Sigmoid colon (tissue), 7 donors: ENCODE results near the gene ATF6. TPM values are rescaled to one million over a fixed set of nuclear protein-coding genes. Genes with fewer than 3 reads are reported as not detected.
A peak's percentile ranks its signal among the peaks of the same experiment; 100 is the strongest.

Experiments used
- DNase-seq: peaks from one replicate; pipeline ENCODE4 v3.0.0-alpha.2; 2019
- H3K27ac ChIP-seq, 4 donors: fragments of 200-600 bp; sonication (generic); one replicate each; pipeline ENCODE4 v1.5.1; 2016 to 2019; ENCODE audit warnings: mild to moderate bottlenecking in 1 of 4
- H3K27me3 ChIP-seq, 3 donors: fragments of 200-600 bp; sonication (generic); one replicate each; pipeline ENCODE4 v1.5.1; 2019; ENCODE audit warnings: mild to moderate bottlenecking in 1 of 3
- H3K36me3 ChIP-seq, 4 donors: fragments of 200-600 bp; sonication (generic); one replicate each; pipeline ENCODE4 v1.5.1; 2016 to 2019
- H3K4me1 ChIP-seq, 4 donors: fragments of 200-600 bp; sonication (generic); one replicate each; pipeline ENCODE4 v1.5.1; 2017 to 2019
- H3K4me3 ChIP-seq, 4 donors: fragments of 200-600 bp; sonication (generic); one replicate each; pipeline ENCODE4 v1.5.1; 2017 to 2019; ENCODE audit warnings: mild to moderate bottlenecking in 2 of 4, moderate library complexity in 1 of 4
- H3K9me3 ChIP-seq, 4 donors: fragments of 200-600 bp in 3 of 4; sonication (generic) in 3 of 4; one replicate each; pipeline versions ENCODE4 v1.5.1 to v1.6.1; 2013 to 2019
- EP300 ChIP-seq, 4 donors: sonication (generic); formaldehyde crosslinking; IDR thresholded peaks; one replicate each; pipeline ENCODE4 v1.6.1; 2017; ENCODE audit warnings: antibody characterized with exemption in 4 of 4
- POLR2A ChIP-seq, 2 donors: fragments of 450-650 bp; IDR thresholded peaks; one replicate each; pipeline ENCODE4 v1.6.1; 2016; ENCODE audit warnings: antibody characterized with exemption in 2 of 2, mild to moderate bottlenecking in 2 of 2, moderate library complexity in 2 of 2
- POLR2AphosphoS5 ChIP-seq, 4 donors: sonication (generic); formaldehyde crosslinking; IDR thresholded peaks; one replicate each; pipeline ENCODE4 v1.6.1; 2017; ENCODE audit warnings: antibody characterized with exemption in 4 of 4
- whole genome bisulfite sequencing, 2 donors: extraction: QIAGEN DNeasy Blood & Tissue Kit; methylation state at CpG; one replicate each; pipeline ENCODE4 v1.1.7; 2013; 5-methylcytosine and 5-hydroxymethylcytosine counted together
- intact Hi-C: fragments of 100-400 bp; cut with DNase I; formaldehyde crosslinking; loops from one replicate; pipeline ENCODE4 v1.15.1; 2023
- polyA plus RNA-seq, 3 donors: library from polyadenylated mRNA; stranded (reverse); fragments of 200-250 nt; gene quantifications; one replicate each; pipeline ENCODE4 v1.2.3, GENCODE V29; 2013
- total RNA-seq, 4 donors: library from RNA; depleted of rRNA; stranded (reverse); fragments of >200 nt; gene quantifications; one replicate each; pipeline ENCODE4 v1.1.0, GENCODE V29; 2016
- TF ChIP-seq, protein P1 (sequence below), 4 experiments: fragments of 450-650 bp in 3 of 4; fragments of 200-600 bp in 1 of 4; IDR thresholded peaks; one replicate each; pipeline ENCODE4 v1.5.1; 2016 to 2019; ENCODE audit warnings: antibody characterized with exemption in 4 of 4, mild to moderate bottlenecking in 3 of 4, moderate library complexity in 2 of 4
- donor health status: healthy with polysubstance abuse.
- donor health status: Bipolar disorder and iron deficiency.
- donor health status: healthy.

ATF6 gene
- total and polyA plus RNA-seq, 7 donors, result 2.3 to 28.1 (median 26.3) TPM

DNA sequence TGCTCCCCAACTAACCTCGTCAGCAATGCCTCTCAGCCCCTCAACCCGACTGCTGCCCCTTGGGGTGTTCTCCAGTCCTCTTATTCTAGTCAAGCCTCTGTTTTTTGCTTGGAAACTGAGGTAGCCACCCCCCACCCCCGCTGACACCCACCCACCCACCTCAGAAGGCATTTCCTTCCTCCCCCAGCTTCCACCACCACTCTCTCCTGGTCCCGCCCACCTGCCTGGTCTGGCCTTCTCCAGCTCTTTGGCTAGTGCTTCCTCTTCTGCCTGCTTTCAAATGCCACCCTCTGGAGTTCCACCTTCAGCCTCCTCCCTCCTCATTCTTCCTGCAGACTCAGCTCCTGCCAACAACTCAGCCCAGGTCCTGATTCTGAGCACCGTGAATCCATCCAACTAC is 222.3 kb downstream of the ATF6 start:
- peak overlapping the region in 3 of 4 donors; percentile 72 to 85 (median 85) for H3K27ac ChIP-seq

DNA sequence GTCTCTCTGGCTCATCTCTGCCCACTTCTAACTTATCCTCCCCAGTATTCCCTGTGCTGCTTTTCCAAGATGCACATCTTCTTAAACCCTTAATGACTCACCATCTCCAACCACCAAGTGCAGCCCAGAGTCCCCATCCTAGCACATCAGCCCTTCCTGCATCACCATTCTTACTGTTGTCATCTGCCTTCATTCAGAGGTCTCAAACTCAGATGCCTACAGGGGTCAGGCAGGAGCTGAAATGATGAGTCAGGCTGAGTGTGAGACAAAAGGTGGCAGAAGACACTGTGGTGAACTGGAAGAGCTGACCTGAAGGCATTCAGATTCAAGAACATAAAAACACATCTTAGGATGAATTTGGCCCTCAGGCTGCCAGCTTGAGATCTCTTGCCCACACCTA is 223.0 kb downstream of the ATF6 start:
- intact Hi-C loops, result loop anchor here (2.0 to 5.0 kb wide), 2 partner anchors 34 to 197 kb away; partner anchors contain the start of gene OLFML2B
- H3K27me3 ChIP-seq, result no peaks in the 10 kb centered on the region
- no peaks in the 10 kb centered on the region for H3K9me3 ChIP-seq
- H3K4me3 ChIP-seq, result no peak overlapping the region
- H3K27ac ChIP-seq, result peak overlapping the region in 3 of 4 donors; percentile 72 to 85 (median 85)
- H3K4me1 ChIP-seq, result peaks cover 0 to 61% (median 47%) of the 10 kb centered on the region in 4 donors
- DNase-seq, result no peak
- no peak for TF ChIP-seq EP300 (IDR thresholded peaks at IDR 0.05)
- TF ChIP-seq POLR2AphosphoS5 (IDR thresholded peaks at IDR 0.05), result no peak
- TF ChIP-seq, protein P1, sequence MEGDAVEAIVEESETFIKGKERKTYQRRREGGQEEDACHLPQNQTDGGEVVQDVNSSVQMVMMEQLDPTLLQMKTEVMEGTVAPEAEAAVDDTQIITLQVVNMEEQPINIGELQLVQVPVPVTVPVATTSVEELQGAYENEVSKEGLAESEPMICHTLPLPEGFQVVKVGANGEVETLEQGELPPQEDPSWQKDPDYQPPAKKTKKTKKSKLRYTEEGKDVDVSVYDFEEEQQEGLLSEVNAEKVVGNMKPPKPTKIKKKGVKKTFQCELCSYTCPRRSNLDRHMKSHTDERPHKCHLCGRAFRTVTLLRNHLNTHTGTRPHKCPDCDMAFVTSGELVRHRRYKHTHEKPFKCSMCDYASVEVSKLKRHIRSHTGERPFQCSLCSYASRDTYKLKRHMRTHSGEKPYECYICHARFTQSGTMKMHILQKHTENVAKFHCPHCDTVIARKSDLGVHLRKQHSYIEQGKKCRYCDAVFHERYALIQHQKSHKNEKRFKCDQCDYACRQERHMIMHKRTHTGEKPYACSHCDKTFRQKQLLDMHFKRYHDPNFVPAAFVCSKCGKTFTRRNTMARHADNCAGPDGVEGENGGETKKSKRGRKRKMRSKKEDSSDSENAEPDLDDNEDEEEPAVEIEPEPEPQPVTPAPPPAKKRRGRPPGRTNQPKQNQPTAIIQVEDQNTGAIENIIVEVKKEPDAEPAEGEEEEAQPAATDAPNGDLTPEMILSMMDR (IDR thresholded peaks at IDR 0.05), result no peak
- no peak for TF ChIP-seq POLR2A (IDR thresholded peaks at IDR 0.05)
- H3K36me3 ChIP-seq, result peaks cover 0 to 18% (median under 1%) of the 10 kb centered on the region in 4 donors

More for the DNA sequence above, 222.3 kb downstream of the ATF6 start:
- Histone ChIP-seq H3K4me1 (peaks cover 0 to 57% (median 41%) of the 10 kb centered on the region in 4 donors), H3K36me3 (peaks cover 0 to 22% (median 4%) of the 10 kb centered on the region in 4 donors), H3K27me3 (no peaks in the 10 kb centered on the region), H3K9me3 (no peaks in the 10 kb centered on the region), H3K4me3 (no peak overlapping the region)
- intact Hi-C loops, result loop anchor here (2.0 to 5.0 kb wide), 2 partner anchors 34 to 196 kb away; partner anchors contain the start of gene OLFML2B
- TF ChIP-seq POLR2AphosphoS5 (IDR thresholded peaks at IDR 0.05) (no peak), EP300 (IDR thresholded peaks at IDR 0.05) (no peak), POLR2A (IDR thresholded peaks at IDR 0.05) (no peak)
- TF ChIP-seq, protein P1 (IDR thresholded peaks at IDR 0.05), result no peak
- 66 to 74% methylated on average over 5 of the region's 5 CpGs for WGBS, 2 donors
- DNase-seq, result peak; percentile 80

DNA sequence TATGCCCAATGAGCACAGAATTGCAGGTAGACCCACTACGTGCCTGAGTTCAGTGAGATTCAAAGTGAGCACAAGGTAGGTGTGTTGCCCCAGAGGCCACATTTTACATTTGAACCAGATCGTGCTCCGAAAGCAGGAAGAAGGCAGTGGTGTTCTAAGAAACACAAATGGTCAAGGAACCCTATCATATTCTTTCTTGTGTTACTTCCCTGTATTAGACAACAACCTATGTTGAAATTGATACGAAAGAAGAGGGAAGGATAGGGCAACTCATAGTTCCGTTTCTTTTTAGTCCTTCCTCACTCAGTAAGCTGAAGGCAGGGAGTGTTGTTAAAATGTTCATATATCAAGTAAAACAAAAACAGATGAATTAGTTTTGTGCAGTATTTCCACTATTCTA is 223.7 kb downstream of the ATF6 start:
- no peaks in the 10 kb centered on the region for H3K27me3 ChIP-seq
- H3K27ac ChIP-seq, result peak overlapping the region in 3 of 4 donors; percentile 72 to 85 (median 85)

DNA sequence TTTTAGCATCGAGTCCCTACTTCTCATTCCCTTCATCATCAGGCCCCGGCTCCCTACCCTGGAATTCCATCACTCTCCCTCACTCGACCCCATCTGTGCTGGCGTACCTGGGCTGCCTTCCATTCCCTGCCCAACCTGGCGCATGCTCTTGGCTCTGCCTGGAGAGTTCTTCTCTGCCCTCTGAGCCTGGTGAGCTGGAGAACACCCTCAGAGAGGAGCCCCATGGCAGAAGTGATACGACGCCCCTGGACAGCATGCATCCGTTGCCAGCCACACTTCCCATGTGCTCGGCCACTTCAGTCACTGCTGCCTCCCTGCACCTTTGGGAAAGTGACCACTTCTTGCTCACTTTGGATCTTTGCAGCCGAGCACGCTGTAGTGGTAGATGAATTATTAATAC is 227.5 kb downstream of the ATF6 start:
- Histone ChIP-seq H3K27me3 (no peaks in the 10 kb centered on the region), H3K9me3 (no peaks in the 10 kb centered on the region), H3K4me3 (no peak overlapping the region), H3K4me1 (peaks cover 0 to 37% (median 27%) of the 10 kb centered on the region in 4 donors), H3K36me3 (peaks cover 0 to 43% (median 9%) of the 10 kb centered on the region in 4 donors), H3K27ac (peak overlapping the region in 3 of 4 donors; percentile 45 to 70 (median 64))
- intact Hi-C loops, result no loop called here
- no peak for DNase-seq
- 85 to 86% methylated on average over 11 of the region's 11 CpGs for WGBS, 2 donors
- no peak for TF ChIP-seq POLR2A (IDR thresholded peaks at IDR 0.05)
- no peak for TF ChIP-seq EP300 (IDR thresholded peaks at IDR 0.05)
- no peak for TF ChIP-seq POLR2AphosphoS5 (IDR thresholded peaks at IDR 0.05)
- TF ChIP-seq, protein P1 (IDR thresholded peaks at IDR 0.05), result no peak

More for the DNA sequence above, 223.7 kb downstream of the ATF6 start:
- H3K36me3 ChIP-seq, result peaks cover 0 to 11% (median 0%) of the 10 kb centered on the region in 4 donors
- WGBS, 2 donors, result 87 to 89% methylated on average over 5 of the region's 5 CpGs
- H3K4me1 ChIP-seq, result peaks cover 0 to 67% (median 54%) of the 10 kb centered on the region in 4 donors
- no peak for TF ChIP-seq EP300 (IDR thresholded peaks at IDR 0.05)
- TF ChIP-seq POLR2AphosphoS5 (IDR thresholded peaks at IDR 0.05), result no peak
- TF ChIP-seq, protein P1 (IDR thresholded peaks at IDR 0.05), result no peak
- no peak for TF ChIP-seq POLR2A (IDR thresholded peaks at IDR 0.05)
- intact Hi-C loops, result loop anchor here (2.0 to 5.0 kb wide), 2 partner anchors 33 to 197 kb away; partner anchors contain the start of gene OLFML2B
- H3K9me3 ChIP-seq, result no peaks in the 10 kb centered on the region
- H3K4me3 ChIP-seq, result no peak overlapping the region
- no peak for DNase-seq
